Stimulated activated CD8-positive, alpha-beta memory T cell treated with anti-CD3 and anti-CD28 coated beads, Interleukin-12 subunit alpha, Interleukin-12 subunit beta, amount 100 ng/mL, for 24 hours (primary cell): ENCODE results near the gene HIVEP1.
"Not testable (repeated sequence)": the region's sequence is repeated elsewhere in the genome, so short reads cannot be mapped to it uniquely, and the experiment has no call there.

Source experiments
- DNase-seq: peaks from one replicate; pipeline ENCODE4 v3.0.0-alpha.2; 2020; ENCODE audit errors: extremely low read depth

Gene HIVEP1

DNA sequence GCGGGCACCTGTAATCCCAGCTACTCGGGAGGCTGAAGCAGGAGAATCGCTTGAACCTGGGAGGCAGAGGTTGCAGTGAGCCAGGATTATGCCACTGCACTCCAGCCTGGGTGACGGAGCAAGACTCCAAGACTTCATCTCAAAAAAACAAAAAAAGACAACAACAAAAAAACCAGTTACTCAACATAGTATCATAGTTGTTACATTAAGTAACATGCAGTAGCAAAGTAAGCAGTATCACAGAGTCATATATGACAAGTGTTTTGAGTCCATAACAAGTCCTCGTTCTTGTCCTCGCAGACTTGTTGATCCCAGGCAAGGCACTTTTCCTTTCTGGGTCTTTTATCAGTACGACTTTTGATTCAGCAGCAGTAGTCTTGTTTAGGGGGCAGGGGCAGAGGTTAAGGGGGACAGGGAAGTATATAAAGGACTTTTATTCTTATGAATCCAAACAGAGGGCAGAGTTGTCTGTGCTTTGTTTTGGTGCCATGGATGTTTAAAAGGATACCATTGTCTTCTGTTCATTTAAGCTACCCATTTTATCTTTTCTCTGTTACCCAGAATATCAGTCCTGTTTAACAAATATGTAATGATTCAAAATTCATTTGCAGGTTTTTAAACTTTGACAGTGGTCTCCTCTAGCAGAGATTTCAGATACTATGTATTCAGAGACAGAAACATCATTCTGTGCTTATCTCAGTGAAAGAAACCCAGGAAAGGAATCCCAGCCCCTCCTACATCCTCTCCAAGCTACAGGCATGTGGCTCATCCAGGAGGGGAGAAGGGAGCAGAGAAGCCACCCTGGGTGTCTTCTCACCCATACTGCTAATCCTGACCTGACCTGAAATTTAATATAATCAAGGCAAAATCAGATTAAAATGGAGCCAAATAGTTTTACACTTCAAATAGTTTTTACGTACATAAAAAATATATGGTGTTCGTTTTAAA is 140.2 kb downstream of the HIVEP1 start:
- DNase-seq, result no peak

DNA sequence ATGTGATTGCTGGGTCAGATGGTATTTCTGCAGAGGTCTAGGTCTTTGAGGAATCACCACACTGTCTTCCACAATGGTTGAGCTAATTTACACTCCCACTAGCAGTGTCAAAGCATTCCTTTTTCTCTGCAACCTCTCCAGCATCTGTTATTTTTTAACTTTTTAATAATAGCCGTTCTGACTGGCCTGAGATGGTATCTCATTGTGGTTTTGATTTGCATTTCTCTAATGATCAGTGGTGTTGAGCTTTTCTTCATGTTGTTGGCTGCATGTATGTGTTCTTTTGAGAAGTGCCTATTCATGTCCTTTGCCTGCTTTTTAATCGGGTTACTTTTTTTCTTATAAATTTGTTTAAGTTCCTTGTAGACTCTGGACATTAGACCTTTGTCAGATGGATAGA is 143.7 kb downstream of the HIVEP1 start:
- not testable (repeated sequence) for DNase-seq

DNA sequence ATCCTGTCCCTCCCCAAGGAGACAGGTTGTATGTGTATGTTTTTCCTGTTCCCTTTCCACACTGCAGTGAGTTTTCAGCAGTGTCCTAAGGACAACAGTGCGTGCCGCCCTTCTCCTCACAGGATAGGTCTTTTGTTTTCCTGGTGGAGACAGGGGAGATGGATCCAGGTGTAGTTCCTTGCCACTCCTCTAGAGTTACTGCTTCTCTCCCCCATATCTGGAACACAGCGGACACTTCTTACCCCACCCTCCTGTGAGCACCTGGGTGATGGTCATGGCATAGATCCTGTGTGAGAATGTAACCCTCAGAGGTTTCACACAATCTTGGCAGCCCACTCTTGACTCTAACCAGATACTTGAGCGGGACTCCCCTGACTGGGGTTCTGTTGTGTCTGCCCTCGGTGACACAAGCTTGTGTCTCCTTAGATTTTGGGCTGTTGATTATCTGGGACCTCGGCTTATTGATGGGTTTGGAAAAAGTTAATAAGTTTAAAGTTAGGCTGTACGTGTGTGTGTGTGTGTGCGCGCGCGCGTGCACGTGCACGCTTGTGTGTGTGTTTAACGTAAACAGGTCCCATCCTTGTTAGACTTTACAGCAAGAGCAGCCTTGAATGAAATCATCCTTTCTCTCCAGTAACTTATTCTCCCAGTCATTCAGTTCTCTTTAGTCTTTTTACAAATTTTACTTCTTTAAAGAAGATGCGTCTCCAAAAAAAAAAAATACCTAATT is 146.7 kb downstream of the HIVEP1 start:
- DNase-seq, result no peak

- DNase-seq, result no peak
These were observed 148.2 kb downstream of the HIVEP1 start for GRCh38 chr6:12160326-12160725.

- no peak for DNase-seq
These were observed 150.1 kb downstream of the HIVEP1 start for GRCh38 chr6:12162213-12162612.

- no peak for DNase-seq
These were observed 151.0 kb downstream of the HIVEP1 start for GRCh38 chr6:12163149-12163548.

DNA sequence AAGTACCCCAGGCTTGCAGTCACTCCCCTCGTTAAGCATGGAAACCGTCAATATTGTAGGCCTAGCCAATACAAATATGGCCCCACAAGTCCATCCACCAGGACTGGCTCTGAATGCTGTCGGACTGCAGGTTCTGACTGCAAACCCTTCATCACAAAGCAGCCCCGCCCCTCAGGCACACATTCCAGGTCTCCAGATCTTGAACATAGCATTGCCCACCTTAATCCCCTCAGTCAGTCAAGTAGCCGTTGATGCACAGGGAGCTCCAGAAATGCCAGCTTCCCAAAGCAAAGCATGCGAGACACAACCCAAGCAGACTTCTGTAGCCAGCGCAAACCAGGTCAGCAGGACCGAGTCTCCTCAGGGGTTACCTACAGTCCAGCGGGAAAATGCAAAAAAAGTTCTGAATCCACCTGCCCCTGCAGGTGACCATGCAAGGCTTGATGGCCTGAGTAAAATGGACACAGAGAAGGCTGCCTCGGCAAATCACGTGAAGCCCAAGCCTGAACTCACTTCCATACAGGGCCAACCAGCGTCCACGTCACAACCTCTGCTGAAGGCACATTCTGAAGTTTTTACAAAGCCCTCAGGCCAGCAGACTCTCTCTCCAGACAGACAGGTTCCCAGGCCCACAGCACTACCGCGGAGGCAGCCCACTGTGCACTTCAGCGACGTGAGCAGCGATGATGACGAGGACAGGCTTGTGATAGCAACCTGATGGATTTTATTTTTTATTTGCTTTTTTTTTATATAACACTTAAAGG is 151.8 kb downstream of the HIVEP1 start:
- no peak for DNase-seq

- no peak for DNase-seq
These were observed 152.3 kb downstream of the HIVEP1 start for GRCh38 chr6:12164508-12164770.

- DNase-seq, result no peak
These were observed 153.2 kb downstream of the HIVEP1 start for GRCh38 chr6:12165297-12165696.

- DNase-seq, result no peak
These were observed 153.7 kb downstream of the HIVEP1 start for GRCh38 chr6:12165722-12166280.

DNA sequence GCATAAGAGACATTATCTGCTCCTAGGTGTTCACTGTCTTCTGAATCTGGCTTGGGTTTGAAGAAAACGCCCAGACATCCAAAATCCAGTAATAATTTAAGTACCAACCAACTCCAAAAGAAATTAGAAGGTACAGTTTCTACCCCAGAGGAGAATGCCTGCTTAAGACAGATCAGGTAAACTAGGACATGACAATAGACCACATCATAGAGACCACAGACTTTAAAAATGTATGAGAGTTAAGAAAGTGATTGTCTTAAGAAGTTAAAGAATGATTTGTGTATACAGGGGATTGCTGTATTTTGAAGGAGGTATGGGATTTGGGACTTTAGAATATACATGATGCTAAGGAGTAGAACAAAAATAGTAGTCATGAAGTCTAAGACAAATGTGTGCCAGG is 157.3 kb downstream of the HIVEP1 start:
- DNase-seq, result no peak

DNA sequence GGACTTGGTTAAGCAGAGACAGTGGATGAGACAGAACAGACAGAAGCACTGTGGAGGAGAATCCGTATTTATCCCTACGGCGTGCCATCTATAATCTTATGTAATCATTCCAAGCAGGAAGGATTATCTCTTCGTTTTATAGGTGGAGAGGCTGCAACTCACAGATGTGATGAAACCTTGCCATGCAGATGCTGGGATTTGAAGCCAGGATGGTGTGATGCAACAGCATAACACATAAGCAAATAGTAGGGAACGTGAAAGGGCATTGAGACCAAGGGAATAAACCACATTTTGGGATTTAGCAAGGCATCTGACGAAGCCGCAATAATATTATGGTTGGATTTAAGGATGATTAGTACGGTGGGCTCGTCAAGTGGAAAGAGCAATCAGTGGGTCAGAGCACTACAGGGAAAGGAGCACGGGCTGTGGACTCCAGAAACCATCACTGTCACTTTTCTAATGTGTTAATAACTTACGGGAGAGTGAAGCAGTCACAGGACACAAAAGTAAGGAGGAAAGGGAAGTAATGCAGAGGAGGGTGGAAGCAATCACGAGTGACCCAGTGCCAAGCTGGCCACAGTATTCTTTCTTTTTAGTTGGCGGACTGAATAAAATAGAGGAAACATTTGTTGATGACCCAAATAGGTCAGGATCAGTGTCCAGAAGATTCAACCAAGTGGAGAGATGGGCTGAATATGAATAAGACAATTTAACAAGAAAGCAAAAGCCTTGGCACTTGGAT is 158.4 kb downstream of the HIVEP1 start:
- DNase-seq, result no peak

GRCh38 chr6:12171717-12172116 is 159.6 kb downstream of the HIVEP1 start:
- DNase-seq, result no peak

GRCh38 chr6:12172572-12172971 is 160.5 kb downstream of the HIVEP1 start:
- DNase-seq, result no peak

- no peak for DNase-seq
These were observed 161.1 kb downstream of the HIVEP1 start for GRCh38 chr6:12173181-12173580.

GRCh38 chr6:12173661-12174060 is 161.5 kb downstream of the HIVEP1 start:
- DNase-seq, result no peak

GRCh38 chr6:12174878-12175277 is 162.8 kb downstream of the HIVEP1 start:
- DNase-seq, result no peak

DNA sequence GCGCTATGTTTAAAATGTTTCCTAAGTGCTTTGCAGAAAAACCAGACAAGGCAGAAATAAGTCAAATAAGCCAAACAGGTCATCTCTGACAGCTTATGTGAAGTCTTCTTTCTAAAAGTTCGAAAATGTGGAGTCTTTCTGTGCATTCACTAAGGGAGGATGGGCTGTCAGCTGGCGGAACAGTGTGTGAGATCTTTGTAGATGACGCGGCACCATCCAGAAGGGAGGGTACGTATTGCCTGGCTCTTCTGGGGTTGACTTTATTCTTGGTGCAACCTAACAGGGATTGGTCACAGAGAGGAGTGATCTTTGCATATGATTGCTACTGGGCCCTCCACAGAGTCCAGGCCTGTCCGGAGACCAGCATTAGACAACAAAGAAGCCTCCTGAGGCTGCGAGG is 163.5 kb downstream of the HIVEP1 start:
- DNase-seq, result no peak

DNA sequence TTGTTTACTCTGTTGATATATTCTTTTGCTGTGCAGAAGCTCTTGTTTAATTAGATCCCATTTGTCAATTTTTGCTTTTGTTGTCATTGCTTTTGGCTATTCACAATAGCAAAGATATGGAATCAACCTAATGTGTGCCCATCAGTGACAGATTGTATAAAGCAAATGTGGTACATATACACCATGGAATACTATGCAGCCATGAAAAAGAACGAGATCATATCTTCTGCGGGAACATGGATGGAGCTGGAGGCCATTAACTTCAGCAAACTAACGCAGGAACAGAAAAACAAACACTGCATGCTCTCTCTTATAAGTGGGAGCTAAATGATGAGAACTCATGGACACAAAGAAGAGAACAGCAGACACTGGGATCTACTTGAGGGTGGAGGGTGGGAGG is 164.7 kb downstream of the HIVEP1 start:
- not testable (repeated sequence) for DNase-seq

DNA sequence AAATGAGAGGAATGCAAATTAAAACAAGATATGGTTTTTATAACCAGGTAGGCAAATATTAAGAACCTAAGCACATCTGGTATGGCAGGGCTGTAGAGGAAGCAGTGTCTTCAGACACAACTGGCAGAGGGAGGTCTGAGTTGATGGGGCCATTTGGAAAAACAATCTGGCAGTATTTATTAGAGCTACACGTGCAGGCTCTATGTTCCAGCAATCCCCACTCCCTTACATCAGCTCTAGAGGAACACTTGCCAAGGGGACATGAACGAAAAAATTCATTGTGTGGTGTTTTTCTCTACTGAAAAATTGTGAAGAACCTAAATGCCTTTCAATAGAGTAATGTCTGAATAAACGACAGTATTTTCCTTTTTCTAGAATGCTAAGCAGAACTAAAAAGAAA is 166.4 kb downstream of the HIVEP1 start:
- DNase-seq, result no peak

DNA sequence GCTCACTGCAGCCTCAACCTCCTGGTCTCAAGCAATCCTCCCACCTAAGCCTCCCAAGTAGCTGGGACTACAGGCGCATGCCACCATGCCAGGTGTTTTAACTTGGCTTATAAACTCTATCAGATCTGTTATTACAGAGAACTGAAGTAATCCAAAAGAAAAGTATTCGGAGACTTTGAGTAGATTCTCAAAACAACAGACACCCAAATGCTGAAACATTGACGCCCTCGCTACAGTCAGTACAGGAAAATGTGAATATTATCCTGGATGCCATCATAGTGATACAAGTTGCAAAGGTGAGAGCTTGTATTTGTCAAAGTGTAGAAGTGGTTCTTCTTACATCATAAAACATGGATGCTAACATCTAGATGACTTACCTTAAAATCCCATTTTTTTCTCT is 169.4 kb downstream of the HIVEP1 start:
- no peak for DNase-seq

GRCh38 chr6:12182676-12183075 is 170.6 kb downstream of the HIVEP1 start:
- no peak for DNase-seq
